RPMI8226 (cell line): ENCODE results near the gene IRAK1BP1.
"Not testable (repeated sequence)": the region's sequence is repeated elsewhere in the genome, so short reads cannot be mapped to it uniquely, and the experiment has no call there.

Experiments
- DNase-seq: peaks from one replicate; pipeline ENCODE4 v3.0.0-alpha.2; 2015

The IRAK1BP1 gene

DNA sequence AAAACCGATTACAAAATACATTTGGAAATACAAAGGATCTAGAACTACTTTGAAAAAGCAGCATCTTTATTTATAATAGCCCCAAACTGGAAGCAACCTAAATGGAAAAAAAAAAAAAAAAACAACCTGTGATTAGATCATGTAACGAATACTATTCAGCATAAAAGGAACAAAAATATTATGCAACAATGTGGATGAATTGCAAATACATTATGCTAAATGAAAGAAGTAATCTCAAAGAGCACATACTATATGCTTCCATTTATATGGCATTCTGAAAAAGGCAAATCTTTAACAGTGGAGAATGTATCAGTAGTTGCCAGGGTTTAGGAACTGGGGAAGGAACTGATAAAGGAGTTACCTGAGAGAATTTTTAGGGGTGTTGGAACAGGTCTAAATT, 28.9 kb downstream of the IRAK1BP1 start:
- DNase-seq: no peak

DNA sequence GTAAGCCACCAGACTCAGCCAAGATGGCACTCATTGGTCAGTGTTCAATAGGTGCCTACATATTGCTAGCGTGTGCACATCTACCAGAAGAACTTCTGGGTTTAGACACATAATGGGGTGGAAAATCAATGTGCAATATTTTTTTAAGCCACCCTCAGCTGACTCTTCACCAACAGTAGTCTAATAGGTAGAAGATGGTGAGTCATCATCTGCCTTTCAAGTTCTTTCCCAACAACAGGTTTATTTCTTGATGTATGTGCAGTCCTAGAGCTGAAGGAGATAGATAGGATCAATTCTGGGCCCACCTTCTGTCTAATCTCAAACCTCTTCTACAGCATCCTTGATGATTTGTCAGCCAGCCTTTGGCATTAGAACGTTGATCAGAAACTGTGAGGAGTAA, 41.3 kb downstream of the IRAK1BP1 start:
- no peak for DNase-seq

DNA sequence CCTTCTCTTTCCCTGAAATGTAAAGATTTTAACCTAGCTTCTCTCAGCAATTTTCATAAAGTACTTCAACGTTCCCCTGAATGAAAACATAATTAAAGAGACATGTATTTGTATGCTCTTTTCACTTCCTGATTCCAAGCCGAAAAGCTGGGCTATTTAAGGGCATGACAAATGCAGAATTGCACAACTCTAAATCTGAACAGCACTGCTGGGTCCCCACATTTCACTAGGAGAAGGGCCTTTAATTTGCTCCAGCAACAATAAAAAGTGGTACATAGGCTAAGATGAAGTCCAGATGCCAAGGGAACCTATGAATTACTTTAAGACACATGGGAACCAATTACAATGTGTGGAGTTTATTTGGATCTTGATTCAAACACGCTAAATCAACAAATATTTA, 42.0 kb downstream of the IRAK1BP1 start:
- DNase-seq: peak; percentile 52

DNA sequence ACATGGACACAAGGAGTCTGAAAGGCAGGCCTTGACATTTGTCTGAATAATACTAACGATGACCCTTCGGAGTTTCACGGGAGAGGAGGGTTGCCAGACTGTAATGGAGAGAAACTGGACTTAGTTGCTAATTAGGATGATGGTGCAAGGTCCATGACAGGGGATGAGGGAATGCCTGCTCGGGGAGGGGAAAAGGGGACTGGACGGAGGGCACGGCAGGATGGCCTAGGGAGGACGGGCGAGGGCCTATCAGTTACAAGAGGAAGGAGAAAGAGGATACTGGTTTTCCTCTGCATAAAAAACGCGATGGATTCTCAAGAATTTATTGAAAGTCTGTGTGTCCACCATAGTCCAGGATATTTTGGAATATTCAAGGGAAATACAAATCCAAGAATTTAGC, 42.7 kb downstream of the IRAK1BP1 start:
- DNase-seq: no peak

DNA sequence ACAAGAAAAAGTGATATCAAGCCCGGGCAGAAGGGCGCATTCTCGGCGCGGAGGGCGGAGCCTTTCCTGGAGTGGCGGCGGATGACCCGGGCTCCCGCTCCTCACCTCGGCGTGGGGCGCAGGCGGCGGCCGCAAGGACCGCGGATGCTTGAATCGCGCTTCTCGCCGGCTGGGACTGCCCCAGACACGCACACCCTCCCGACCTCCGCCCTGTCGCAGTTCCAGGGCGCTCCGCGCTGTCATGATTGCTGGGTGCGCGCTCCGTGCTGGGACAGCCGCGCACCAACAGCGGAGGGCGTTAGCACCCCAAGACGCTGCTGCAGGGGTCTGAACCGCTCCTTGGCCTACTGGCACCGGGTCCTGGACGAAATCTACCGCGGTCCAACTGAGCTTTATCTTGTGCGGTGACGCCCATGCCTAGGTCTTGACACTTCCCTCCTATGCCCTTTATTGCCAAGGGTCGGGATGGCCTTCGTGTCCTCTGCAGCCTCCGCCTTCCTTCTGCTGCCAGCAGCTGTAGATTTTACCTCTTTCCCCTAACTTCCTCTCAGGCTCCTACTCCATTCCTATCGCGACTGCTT, 43.3 kb downstream of the IRAK1BP1 start:
- no peak for DNase-seq

DNA sequence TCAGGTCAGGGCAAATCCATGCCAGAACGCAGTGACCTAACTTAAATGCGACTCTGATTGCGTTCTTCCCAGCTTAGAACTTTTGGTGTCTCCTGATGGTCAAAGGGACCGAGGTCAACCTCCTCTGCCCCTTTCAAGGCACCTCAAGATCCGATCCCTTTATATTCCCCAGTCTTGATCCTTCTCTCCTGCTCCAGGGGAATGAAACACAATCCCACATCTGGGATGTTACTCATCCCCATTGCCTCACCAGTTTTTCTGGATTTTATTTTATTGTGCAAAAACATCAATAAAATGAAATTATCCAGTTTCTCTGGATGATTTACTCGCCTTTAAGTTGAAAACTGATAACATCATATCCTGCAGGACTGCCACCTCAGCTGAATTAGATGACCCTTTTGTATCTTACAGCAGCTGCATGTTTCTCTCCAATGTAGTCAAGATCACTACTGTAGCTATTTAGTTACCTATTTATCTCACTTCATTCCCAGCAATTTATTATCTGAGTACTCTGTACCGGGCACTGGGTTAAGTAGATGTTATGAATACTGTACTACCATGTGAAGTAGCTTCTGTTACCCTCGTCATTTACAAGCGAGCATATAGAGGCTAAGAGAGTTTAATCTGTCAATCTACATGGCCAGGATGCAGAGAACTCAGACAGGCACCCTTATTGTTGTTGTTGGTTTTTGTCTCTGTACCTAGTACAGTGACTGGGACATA, 44.0 kb downstream of the IRAK1BP1 start:
- no peak for DNase-seq

DNA sequence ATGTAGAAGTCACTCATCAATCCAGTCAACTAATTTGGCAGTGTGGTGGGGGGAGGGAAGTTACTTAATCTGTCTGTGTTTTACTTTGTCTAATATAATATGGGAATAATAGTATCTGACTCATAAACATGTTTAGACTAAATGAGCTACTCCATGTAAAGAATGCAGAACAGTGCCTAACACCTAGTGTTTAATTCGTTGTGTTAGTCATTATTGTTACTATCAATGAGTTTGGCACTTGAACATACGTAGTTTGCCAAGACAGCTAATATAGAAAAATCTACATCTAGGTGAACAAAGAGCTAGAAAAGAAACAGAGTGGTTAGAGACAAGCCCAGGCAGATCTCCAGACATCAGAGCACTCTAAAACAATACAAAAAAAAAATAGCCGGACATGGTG, 49.1 kb downstream of the IRAK1BP1 start:
- DNase-seq: no peak

DNA sequence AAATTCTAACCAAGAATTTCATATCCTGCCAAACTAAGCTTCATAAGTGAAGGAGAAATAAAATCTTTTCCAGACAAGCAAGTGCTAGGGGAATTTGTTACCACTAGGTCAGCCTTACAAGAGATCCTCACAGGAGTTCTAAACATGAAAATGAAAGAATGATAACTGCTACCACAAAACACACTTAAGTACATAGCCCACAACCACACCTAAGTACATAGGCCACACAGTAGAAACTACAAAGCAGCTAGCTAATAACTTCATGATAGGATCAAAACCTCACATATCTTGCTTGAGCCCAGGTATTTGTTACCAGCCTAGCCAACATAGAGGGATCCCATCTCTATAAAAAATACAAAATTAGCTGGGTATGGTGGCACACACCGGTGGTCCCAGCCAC, 50.4 kb downstream of the IRAK1BP1 start:
- DNase-seq: no peak

DNA sequence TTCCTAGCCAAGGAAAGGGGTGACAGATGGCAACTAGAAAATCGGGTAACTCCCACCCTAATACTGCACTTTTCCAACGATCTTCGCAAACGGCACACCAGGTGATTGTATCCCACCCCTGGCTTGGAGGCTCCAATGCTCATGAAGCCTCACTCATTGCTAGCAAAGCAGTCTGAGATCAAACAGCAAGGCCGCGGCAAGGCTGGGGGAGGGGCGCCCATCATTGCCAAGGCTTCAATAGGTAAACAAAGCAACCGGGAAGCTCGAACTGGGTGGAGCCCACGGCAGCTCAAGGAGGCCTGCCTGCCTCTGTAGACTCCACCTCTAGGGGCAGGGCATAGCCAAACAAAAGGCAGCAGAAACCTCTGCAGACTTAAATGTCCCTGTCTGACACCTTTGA, 53.8 kb downstream of the IRAK1BP1 start:
- DNase-seq: not testable (repeated sequence)

DNA sequence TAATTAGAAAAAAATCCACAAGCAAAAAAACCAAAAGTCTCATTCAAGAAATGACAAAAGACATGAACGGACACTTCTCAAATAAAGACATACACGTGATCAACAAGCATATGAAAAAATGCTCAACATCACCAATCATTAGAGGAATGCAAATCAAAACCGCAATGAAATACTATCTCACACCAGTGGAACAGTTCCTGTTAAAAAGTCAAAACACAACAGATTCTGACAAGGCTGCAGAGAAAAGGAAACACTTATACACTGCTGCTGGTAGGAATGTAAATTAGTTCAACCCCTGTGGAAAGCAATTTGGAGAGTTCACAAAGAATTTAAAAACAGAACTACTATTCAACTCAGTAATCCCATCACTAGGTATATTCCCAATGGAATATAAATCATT, 58.0 kb downstream of the IRAK1BP1 start:
- DNase-seq: no peak

DNA sequence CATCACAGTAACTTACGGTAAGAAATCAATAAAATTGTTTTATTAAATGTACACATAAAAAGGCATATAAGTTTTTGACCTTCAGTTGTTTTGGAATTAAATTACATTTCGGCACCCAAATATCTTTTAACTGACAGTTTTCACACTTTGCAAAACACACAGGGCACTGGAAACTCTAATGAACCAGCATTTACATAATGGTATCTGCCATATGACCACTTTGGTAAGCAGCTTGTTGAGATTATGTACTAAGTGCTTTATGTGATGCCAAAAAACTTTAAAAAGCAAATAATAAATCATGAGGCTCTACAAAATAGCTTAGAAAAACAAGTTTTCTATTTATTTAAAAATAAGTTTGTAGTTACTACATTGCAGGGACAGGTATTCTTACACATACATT, 68.2 kb downstream of the IRAK1BP1 start:
- DNase-seq: no peak

DNA sequence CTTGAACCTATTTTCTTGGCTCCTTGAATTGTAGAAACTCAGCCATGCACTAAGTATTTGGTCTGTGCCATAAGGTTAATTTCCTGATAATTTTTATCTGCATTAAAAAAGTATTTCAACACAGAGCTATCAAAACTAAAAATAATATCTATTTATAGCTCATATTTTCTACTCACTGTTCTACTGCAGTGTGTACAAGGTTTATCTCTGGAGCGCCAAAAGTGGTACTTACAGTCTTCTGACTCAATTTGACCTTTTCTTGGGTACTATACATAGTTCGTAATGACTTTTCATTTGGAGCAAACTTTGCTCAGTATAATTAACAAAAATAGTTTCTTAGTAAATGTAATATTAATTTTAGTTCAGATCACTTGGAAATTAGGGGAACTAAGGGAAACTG, 69.2 kb downstream of the IRAK1BP1 start:
- no peak for DNase-seq

DNA sequence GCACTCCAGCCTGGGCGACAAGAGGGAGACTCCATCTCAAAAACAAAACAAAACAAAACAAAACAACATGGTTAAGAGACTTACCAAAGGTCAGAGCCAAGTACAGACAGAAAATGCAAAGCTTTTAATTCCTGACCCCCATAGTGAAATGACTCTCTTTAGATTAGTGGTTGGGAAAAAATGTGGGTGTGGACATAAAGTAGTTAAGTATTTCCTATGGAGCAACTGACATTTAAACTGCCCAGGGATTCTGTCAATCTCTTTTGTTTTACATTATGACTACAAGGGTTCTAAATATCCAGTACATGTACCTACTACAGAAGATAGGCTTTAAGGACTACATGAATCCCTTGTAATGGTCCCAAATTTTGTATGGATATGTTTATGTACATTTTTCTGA, 75.1 kb downstream of the IRAK1BP1 start:
- DNase-seq: no peak

DNA sequence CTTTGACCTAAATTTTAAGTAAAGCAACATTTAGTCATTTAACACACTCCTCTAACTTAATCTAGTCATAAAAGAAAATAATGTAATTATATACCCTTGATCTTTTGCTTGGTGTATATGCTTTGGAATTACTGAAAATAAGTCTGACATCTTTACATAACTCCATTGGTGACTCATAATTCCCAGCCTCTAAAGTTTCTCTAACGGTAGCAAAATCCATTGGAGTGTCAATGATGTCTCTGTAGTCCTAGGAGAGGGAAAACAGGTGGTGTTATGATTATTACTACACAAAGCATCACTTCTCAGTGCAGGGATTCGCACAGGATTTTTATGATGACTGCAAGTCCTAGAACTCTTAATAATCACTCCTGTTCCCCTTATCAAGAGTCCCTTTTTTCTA, 80.2 kb downstream of the IRAK1BP1 start:
- DNase-seq: no peak

DNA sequence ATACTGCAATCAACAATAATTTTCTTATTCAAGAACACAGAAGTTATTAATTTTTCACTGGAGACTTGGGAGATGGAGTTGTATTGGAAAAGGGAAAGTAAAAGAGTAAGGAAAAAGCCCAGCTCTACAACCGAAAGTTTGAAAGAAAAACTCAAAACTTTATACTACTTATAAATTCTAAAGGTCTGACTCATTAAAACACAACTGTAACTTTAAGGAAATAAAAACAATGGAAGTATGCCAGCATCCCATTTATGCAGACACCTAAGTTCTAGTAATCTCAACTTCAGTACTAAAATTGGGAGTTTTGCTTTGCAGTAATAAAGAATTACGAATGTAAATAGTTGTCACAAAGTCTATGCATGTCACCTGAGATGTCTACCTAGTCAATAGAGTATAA, 80.6 kb downstream of the IRAK1BP1 start:
- no peak for DNase-seq

DNA sequence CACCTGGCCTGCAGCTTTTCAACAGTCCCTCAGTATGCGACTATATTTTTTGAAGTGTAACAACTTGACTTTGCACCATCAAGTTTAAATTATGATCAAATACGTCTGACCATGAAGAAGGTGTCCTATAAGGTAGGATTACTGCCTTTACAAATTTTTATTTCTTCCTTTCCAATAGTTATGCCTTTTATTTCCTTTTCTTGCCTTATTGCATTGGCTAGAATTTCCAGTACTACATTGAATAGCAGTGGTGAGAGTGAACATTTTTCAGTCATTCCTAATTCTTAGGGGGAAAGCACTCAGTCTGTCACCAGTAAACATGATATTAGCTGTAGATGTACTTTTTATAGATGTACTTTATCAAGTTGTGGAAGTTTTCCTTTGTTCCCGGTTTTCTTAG, 81.4 kb downstream of the IRAK1BP1 start:
- DNase-seq: no peak

DNA sequence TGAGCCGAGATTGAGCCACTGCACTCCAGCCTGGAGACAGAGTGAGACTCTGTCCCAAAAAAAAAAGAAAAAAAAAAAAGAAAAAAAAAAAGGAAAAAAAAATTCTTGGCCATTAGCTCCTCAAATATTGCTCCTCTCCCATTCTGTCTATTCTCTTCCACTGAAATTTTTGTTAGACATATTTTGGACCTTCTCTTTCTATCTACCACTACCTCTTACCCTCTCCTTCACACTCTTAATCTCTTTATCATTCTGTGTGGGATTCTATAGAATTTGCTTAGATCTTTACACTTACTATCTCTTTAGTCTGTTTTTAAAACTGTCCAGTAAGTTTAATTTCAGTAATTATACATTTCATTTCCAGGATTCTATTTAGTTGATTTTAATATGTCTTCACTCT, 85.0 kb downstream of the IRAK1BP1 start:
- DNase-seq: no peak
